Esophagus muscularis mucosa (tissue), 4 donors: ENCODE measurements around the gene ZBTB16. TPM values are rescaled to one million over a fixed set of nuclear protein-coding genes. Genes with fewer than 3 reads are reported as not detected.
A peak's percentile ranks its signal among the peaks of the same experiment; 100 is the strongest.

Experiments
- DNase-seq: peaks from one replicate; pipeline ENCODE4 v3.0.0-alpha.2; 2017; ENCODE audit errors: extremely low spot score
- H3K27ac ChIP-seq, 4 donors: fragments of 200-600 bp; sonication (generic); replicated peaks in 1 of 4; 1 replicate in 3 of 4; 2 replicates in 1 of 4; pipeline ENCODE4 v1.5.1; 2016 to 2019; ENCODE audit warnings: mild to moderate bottlenecking in 1 of 4
- H3K27me3 ChIP-seq, 4 donors: fragments of 200-600 bp; sonication (generic); one replicate each; pipeline versions ENCODE4 v1.5.1 to v1.6.0; 2016 to 2019
- H3K36me3 ChIP-seq, 4 donors: fragments of 200-600 bp; sonication (generic); one replicate each; pipeline ENCODE4 v1.5.1; 2016 to 2019
- H3K4me1 ChIP-seq, 4 donors: fragments of 200-600 bp; sonication (generic); one replicate each; pipeline ENCODE4 v1.5.1; 2016 to 2019
- H3K4me3 ChIP-seq, 4 donors: fragments of 200-600 bp; sonication (generic); 1 replicate in 2 of 4; 2 replicates in 2 of 4; pipeline ENCODE4 v1.5.1; 2016 to 2019; ENCODE audit warnings: mild to moderate bottlenecking in 4 of 4, moderate library complexity in 1 of 4
- H3K9me3 ChIP-seq, 4 donors: fragments of 200-600 bp; sonication (generic); 1 replicate in 3 of 4; 2 replicates in 1 of 4; pipeline ENCODE4 v1.5.1; 2016 to 2019
- EP300 ChIP-seq: sonication (generic); formaldehyde crosslinking; IDR thresholded peaks from one replicate; pipeline ENCODE4 v1.6.1; 2017; ENCODE audit warnings: antibody characterized with exemption
- POLR2A ChIP-seq: fragments of 450-650 bp; IDR thresholded peaks from one replicate; pipeline ENCODE4 v1.6.1; 2017; ENCODE audit warnings: antibody characterized with exemption, moderate library complexity, mild to moderate bottlenecking, low read depth
- POLR2AphosphoS5 ChIP-seq, 2 donors: sonication (generic); formaldehyde crosslinking; IDR thresholded peaks; one replicate each; pipeline ENCODE4 v1.6.1; 2017; ENCODE audit warnings: antibody characterized with exemption in 2 of 2
- WGBS: methylation state at CpG from one replicate; pipeline ENCODE4 v1.1.5; 2018; 5-methylcytosine and 5-hydroxymethylcytosine counted together
- intact Hi-C: fragments of 100-400 bp; cut with DNase I; formaldehyde crosslinking; loops from one replicate; pipeline ENCODE4 v1.15.1; 2023
- total RNA-seq, 4 donors: library from RNA; depleted of rRNA; stranded (reverse); fragments of >200 nt; gene quantifications; one replicate each; pipeline versions ENCODE4 v1.1.0 to v1.2.1, GENCODE V29; 2016
- TF ChIP-seq, protein P1 (sequence below), 3 experiments: fragments of 200-600 bp in 2 of 3; fragments of 450-650 bp in 1 of 3; sonication (generic) in 2 of 3; IDR thresholded peaks; one replicate each; pipeline ENCODE4 v1.5.1; 2017 to 2019; ENCODE audit warnings: antibody characterized with exemption in 3 of 3, mild to moderate bottlenecking in 2 of 3, moderate library complexity in 1 of 3

ZBTB16 gene
- total RNA-seq, 4 donors from 2014 or later = 175 to 319 (median 222) TPM

DNA sequence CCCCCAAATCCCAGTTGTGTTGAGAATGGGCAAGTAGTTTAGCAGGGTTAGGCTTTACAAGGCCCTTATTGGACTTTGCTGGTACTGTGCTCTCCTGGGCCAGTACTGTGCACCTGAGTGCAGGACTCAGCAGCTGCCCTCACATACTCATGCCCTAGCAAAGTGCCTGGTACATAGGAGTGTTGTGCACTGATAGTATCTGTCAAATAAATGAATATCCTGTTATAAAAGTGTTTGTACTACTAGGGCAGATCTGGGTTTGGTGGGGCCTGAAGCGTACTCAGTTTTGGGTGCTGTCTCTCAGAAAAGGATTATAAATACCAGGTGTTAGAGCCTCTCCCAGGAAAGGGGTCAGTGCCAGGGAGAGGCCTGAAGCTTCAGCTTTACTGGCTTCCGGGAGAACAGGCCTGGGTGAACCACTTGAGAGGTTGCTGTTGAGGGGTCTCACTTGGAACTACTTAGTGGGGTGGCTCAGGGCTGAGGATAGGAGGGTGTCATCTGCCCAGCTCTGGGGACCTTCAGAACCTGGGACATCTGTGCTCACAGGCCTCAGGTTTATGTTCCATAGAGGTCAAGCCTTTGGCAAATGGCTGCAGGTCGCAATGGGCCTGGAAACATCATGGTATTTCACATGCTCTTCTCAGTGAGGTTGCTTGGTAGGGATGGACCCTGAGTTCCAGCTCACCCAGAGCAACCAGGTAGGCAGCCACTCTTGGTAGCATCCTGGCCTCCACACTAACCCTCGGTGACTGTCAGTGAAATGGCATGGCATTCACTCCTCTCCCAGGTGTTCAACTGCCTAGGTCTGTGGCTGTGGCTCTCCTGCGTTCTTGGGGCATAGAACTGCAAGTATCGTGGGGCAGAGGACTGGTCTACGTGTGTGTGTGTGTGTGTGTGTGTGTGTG, 106.1 kb downstream of the ZBTB16 start:
- DNase-seq = no peak
- peak overlapping the region; percentile 97 to 100 (median 98) for H3K27ac ChIP-seq
- no peaks in the 10 kb centered on the region for H3K9me3 ChIP-seq
- peaks cover 92 to 98% (median 97%) of the 10 kb centered on the region in 4 donors for H3K4me1 ChIP-seq
- no peak for TF ChIP-seq POLR2A
- TF ChIP-seq, protein P1, sequence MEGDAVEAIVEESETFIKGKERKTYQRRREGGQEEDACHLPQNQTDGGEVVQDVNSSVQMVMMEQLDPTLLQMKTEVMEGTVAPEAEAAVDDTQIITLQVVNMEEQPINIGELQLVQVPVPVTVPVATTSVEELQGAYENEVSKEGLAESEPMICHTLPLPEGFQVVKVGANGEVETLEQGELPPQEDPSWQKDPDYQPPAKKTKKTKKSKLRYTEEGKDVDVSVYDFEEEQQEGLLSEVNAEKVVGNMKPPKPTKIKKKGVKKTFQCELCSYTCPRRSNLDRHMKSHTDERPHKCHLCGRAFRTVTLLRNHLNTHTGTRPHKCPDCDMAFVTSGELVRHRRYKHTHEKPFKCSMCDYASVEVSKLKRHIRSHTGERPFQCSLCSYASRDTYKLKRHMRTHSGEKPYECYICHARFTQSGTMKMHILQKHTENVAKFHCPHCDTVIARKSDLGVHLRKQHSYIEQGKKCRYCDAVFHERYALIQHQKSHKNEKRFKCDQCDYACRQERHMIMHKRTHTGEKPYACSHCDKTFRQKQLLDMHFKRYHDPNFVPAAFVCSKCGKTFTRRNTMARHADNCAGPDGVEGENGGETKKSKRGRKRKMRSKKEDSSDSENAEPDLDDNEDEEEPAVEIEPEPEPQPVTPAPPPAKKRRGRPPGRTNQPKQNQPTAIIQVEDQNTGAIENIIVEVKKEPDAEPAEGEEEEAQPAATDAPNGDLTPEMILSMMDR (IDR thresholded peaks at IDR 0.05) = no peak
- no peak for TF ChIP-seq POLR2AphosphoS5 (IDR thresholded peaks at IDR 0.05)
- no peak for TF ChIP-seq EP300
- intact Hi-C loops = loop anchor here (2.0 kb wide), 1 partner anchor 13 kb away; no protein-coding TSS in a partner anchor
- H3K4me3 ChIP-seq = no peak overlapping the region
- H3K36me3 ChIP-seq = peaks cover 0 to 6% (median 0%) of the 10 kb centered on the region in 4 donors
- 84% methylated on average over 7 of the region's 7 CpGs for WGBS
- no peaks in the 10 kb centered on the region for H3K27me3 ChIP-seq

DNA sequence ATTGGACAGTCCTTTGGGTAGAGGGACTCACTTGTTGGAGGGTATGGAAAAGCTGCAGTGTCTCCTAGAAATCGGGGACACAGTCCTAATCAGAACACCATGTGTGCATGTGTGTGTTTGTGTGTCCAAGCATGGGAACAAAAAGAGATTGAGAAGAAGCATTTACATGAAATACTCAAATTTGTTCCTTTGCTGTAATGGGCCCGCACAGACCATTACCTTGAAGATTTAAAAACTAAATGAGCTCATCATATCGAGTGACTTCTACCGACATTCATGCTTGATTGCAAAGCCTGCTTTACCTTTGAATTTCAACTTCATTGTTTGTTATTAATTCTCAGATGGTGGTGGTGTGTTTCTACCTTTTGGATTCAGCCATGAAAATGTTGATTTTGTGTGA, 106.9 kb downstream of the ZBTB16 start:
- peak overlapping the region; percentile 97 to 100 (median 98) for H3K27ac ChIP-seq
- 74% methylated on average over 4 of the region's 4 CpGs for WGBS
- peaks cover 0 to 6% (median 0%) of the 10 kb centered on the region in 4 donors for H3K36me3 ChIP-seq
- H3K4me1 ChIP-seq = peaks cover 92 to 98% (median 97%) of the 10 kb centered on the region in 4 donors
- H3K4me3 ChIP-seq = peak overlapping the region in 1 of 4 donors; percentile 12
- H3K27me3 ChIP-seq = no peaks in the 10 kb centered on the region
- DNase-seq = no peak
- intact Hi-C loops = no loop called here
- no peaks in the 10 kb centered on the region for H3K9me3 ChIP-seq
- TF ChIP-seq POLR2A (no peak), EP300 (no peak), POLR2AphosphoS5 (IDR thresholded peaks at IDR 0.05) (no peak)
- TF ChIP-seq, protein P1 (IDR thresholded peaks at IDR 0.05) = no peak

DNA sequence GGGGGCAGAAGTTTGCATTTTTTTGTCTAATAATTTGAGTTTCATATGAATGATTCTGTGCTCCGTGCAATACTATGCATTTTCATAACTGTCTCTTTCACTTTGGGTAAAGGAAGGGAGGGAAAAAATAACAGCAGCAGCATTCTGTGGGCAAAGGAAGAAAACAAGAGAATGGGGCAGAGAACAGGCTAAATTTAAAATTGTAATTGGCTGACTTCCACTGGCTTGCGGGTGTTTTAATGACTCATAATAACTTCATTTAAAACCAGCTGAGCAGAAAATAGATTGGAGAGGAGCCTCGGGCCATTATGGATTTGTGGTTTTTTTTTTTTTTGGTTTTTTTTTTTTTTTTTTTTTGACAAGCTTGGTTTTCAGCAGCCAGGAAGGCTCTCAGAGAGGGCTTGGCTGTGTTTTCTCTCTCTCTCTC, 107.4 kb downstream of the ZBTB16 start:
- peak overlapping the region in 3 of 4 donors; percentile 7 to 25 (median 12) for H3K4me3 ChIP-seq
- H3K27me3 ChIP-seq = no peaks in the 10 kb centered on the region
- TF ChIP-seq EP300 (no peak), POLR2AphosphoS5 (IDR thresholded peaks at IDR 0.05) (no peak), POLR2A (no peak)
- TF ChIP-seq, protein P1 (IDR thresholded peaks at IDR 0.05) = no peak
- peaks cover 0 to 6% (median under 1%) of the 10 kb centered on the region in 4 donors for H3K36me3 ChIP-seq
- DNase-seq = no peak
- WGBS = 5% methylated on average over 3 of the region's 3 CpGs
- peak overlapping the region; percentile 97 to 100 (median 98) for H3K27ac ChIP-seq
- no peaks in the 10 kb centered on the region for H3K9me3 ChIP-seq
- intact Hi-C loops = no loop called here
- H3K4me1 ChIP-seq = peaks cover 92 to 98% (median 97%) of the 10 kb centered on the region in 4 donors

DNA sequence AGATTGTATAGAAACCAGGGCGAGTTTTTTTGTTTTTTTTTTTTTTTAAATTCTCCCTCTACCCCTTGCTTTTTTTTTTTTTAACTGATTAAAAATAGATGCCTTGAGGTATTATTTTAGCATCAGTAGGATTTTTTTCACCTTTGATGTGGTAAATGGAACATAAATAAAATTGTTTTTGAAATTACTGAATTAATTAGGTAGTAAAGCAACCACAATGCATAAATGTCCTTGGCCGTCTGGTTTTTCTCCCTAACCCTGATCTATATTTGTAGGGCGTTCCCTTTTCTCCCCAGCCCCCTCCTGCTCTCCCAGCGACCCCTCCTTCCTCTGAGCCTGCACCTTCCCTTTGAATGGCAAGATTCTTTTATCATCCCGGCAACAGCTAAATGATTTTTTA, 107.8 kb downstream of the ZBTB16 start:
- Histone ChIP-seq H3K36me3 (peaks cover 0 to 6% (median 2%) of the 10 kb centered on the region in 4 donors), H3K9me3 (no peaks in the 10 kb centered on the region), H3K4me1 (peaks cover 92 to 98% (median 97%) of the 10 kb centered on the region in 4 donors), H3K27ac (peak overlapping the region; percentile 97 to 100 (median 98)), H3K27me3 (no peaks in the 10 kb centered on the region), H3K4me3 (peak overlapping the region in 3 of 4 donors; percentile 7 to 28 (median 25))
- no peak for DNase-seq
- 39% methylated on average over 5 of the region's 5 CpGs for WGBS
- no peak for TF ChIP-seq POLR2A
- no peak for TF ChIP-seq EP300
- no peak for TF ChIP-seq POLR2AphosphoS5 (IDR thresholded peaks at IDR 0.05)
- TF ChIP-seq, protein P1 (IDR thresholded peaks at IDR 0.05) = no peak
- intact Hi-C loops = no loop called here
